Spleen (tissue), 11 donors: ENCODE data around the gene AKNA. TPM values are rescaled to one million over a fixed set of nuclear protein-coding genes. Genes with fewer than 3 reads are reported as not detected.

Source experiments
- DNase-seq: peaks from one replicate; pipeline ENCODE4 v3.0.0-alpha.2; 2020
- H3K27ac ChIP-seq, 8 donors: fragments of 200-600 bp; sonication (generic) in 7 of 8; 1 replicate in 4 of 8; 2 replicates in 4 of 8; pipeline versions ENCODE4 v1.5.0 to v1.8.0; 2016 to 2021; ENCODE audit warnings: inconsistent platforms in 4 of 8, mild to moderate bottlenecking in 4 of 8, moderate library complexity in 1 of 8
- H3K27me3 ChIP-seq, 7 donors: fragments of 200-600 bp; sonication (generic) in 6 of 7; replicated peaks in 1 of 7; 1 replicate in 4 of 7; 2 replicates in 3 of 7; pipeline versions ENCODE4 v1.5.0 to v1.8.0; 2016 to 2021; ENCODE audit warnings: inconsistent platforms in 3 of 7, mild to moderate bottlenecking in 1 of 7
- H3K36me3 ChIP-seq, 6 donors: fragments of 200-600 bp; sonication (generic) in 5 of 6; 1 replicate in 4 of 6; 2 replicates in 2 of 6; pipeline versions ENCODE4 v1.5.0 to v1.8.0; 2016 to 2021; ENCODE audit warnings: inconsistent platforms in 2 of 6
- H3K4me1 ChIP-seq, 6 donors: fragments of 200-600 bp; sonication (generic) in 5 of 6; 1 replicate in 3 of 6; 2 replicates in 3 of 6; pipeline versions ENCODE4 v1.5.0 to v1.8.0; 2016 to 2021; ENCODE audit warnings: inconsistent platforms in 3 of 6
- H3K4me3 ChIP-seq, 8 donors: fragments of 200-600 bp; sonication (generic) in 7 of 8; 1 replicate in 4 of 8; 2 replicates in 4 of 8; pipeline versions ENCODE4 v1.5.0 to v1.8.0; 2016 to 2021; ENCODE audit warnings: inconsistent platforms in 4 of 8, mild to moderate bottlenecking in 4 of 8, moderate library complexity in 2 of 8
- H3K9me3 ChIP-seq, 8 donors: fragments of 200-600 bp; sonication (generic) in 7 of 8; 1 replicate in 4 of 8; 2 replicates in 4 of 8; pipeline versions ENCODE4 v1.5.0 to v1.8.0; 2016 to 2021; ENCODE audit warnings: inconsistent platforms in 4 of 8
- POLR2A ChIP-seq, 3 donors: fragments of 450-650 bp; IDR thresholded peaks; one replicate each; pipeline ENCODE4 v1.5.1; 2017; ENCODE audit warnings: antibody characterized with exemption in 3 of 3, mild to moderate bottlenecking in 1 of 3
- POLR2AphosphoS5 ChIP-seq, 3 donors: sonication (generic); formaldehyde crosslinking; IDR thresholded peaks; one replicate each; pipeline ENCODE4 v1.5.1; 2017; ENCODE audit warnings: antibody characterized with exemption in 3 of 3
- WGBS, 5 donors: extraction: QIAGEN DNeasy Blood & Tissue Kit in 3 of 5; methylation state at CpG; one replicate each; pipeline versions ENCODE4 v1.1.5 to v1.1.7; 2013 to 2018; 5-methylcytosine and 5-hydroxymethylcytosine counted together
- intact Hi-C: fragments of 100-400 bp; cut with DNase I; formaldehyde crosslinking; loops from one replicate; pipeline ENCODE4 v1.15.0; 2023; ENCODE audit warnings: low total_unique reads
- polyA plus RNA-seq, 3 donors: library from polyadenylated mRNA; stranded (reverse); fragments of 200-250 nt; gene quantifications; one replicate each; pipeline ENCODE4 v1.2.1, GENCODE V29; 2013
- total RNA-seq, 7 donors: library from RNA; depleted of rRNA in 3 of 7; stranded (reverse); fragments of >200 nt in 3 of 7; fragmentation: NEBNext Ultra II Directional in 4 of 7; extraction: Animal tissue kit (Norgen Biotek cat#: 25700) in 4 of 7; gene quantifications; one replicate each; pipeline versions ENCODE4 v1.1.0 to v1.2.1, GENCODE V29; 2016 to 2021
- TF ChIP-seq, protein P1 (sequence below), 11 experiments: fragments of 200-600 bp in 7 of 11; fragments of 450-650 bp in 4 of 11; sonication (generic) in 4 of 11; IDR thresholded peaks in 8 of 11; conservative IDR thresholded peaks in 3 of 11; 1 replicate in 7 of 11; 2 replicates in 4 of 11; pipeline versions ENCODE4 v1.4.0 to v1.8.0; 2016 to 2021; ENCODE audit warnings: antibody characterized with exemption in 11 of 11, inconsistent platforms in 4 of 11, mild to moderate bottlenecking in 1 of 11
- donor health status: healthy with polysubstance abuse.
- donor health status: DM: no; HTN: no; CAD: no; lungs with moderate emphysema.
- donor health status: DM: no; HTN: no; CAD: no.
- donor health status: Bipolar disorder and iron deficiency.
- donor health status: healthy.
- donor health status: DM: no; HTN: no; CAD: no.
- donor health status: DM: yes; HTN: yes; CAD: no.

AKNA gene
- total and polyA plus RNA-seq, 10 donors, result 92.9 to 324 (median 216) TPM

DNA sequence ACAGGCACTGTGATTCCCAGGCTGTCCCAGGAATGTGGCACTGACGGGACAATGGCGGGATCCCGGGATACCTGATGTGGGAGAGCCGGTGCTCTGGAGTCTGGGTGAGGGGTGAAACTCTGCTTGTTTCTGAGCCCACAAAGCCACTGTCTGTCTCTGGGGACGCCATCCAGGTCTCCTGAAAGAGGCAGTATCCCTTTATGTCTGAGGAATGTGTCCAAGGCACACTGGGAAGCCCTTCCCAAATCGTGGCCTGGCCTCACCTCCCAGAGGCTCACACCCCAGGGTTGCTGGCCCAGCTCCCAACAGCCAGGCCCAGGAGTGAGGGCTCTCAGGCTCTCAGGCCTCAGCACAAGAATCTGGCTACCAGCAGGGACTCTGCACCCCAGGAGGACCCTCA is 31.0 kb downstream of the AKNA start:
- H3K4me1 ChIP-seq, result peaks cover 0 to 68% (median 13%) of the 10 kb centered on the region in 6 donors
- no peaks in the 10 kb centered on the region for H3K9me3 ChIP-seq
- intact Hi-C loops, result no loop called here
- 93 to 99% (median 94%) methylated on average over 6 of the region's 6 CpGs for WGBS, 5 donors
- H3K4me3 ChIP-seq, result no peak overlapping the region
- peak overlapping the region in 3 of 8 donors; percentile 47 to 62 (median 48) for H3K27ac ChIP-seq
- no peaks in the 10 kb centered on the region for H3K27me3 ChIP-seq
- peak; percentile 60 for DNase-seq
- peaks cover 22 to 100% (median 99%) of the 10 kb centered on the region in 6 donors for H3K36me3 ChIP-seq
- peak in 2 of 3 donors; percentile 26 to 65 for TF ChIP-seq POLR2AphosphoS5 (IDR thresholded peaks at IDR 0.05)
- TF ChIP-seq, protein P1, sequence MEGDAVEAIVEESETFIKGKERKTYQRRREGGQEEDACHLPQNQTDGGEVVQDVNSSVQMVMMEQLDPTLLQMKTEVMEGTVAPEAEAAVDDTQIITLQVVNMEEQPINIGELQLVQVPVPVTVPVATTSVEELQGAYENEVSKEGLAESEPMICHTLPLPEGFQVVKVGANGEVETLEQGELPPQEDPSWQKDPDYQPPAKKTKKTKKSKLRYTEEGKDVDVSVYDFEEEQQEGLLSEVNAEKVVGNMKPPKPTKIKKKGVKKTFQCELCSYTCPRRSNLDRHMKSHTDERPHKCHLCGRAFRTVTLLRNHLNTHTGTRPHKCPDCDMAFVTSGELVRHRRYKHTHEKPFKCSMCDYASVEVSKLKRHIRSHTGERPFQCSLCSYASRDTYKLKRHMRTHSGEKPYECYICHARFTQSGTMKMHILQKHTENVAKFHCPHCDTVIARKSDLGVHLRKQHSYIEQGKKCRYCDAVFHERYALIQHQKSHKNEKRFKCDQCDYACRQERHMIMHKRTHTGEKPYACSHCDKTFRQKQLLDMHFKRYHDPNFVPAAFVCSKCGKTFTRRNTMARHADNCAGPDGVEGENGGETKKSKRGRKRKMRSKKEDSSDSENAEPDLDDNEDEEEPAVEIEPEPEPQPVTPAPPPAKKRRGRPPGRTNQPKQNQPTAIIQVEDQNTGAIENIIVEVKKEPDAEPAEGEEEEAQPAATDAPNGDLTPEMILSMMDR (IDR thresholded peaks at IDR 0.05 in 8 of 11, conservative IDR thresholded peaks at IDR 0.05 in 3 of 11), result no peak

DNA sequence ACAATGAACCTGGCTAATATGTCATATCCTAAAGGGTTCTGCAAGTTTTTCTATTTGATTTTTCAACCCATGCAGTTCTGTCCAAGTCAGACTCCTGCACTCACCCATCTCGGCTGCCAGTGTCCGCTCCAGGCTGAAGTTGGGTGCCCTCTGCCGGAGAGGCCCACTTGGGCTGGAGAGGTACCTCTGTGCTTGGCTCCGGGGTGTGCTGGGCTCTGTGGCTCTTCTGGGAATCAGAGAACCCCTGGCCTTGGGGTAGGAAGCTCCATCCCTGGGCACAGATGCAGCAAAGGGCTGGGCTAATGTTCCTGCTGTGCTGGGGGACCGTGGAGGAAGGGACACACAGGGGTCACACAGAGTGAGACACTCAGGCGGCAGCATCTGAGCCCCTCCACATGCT is 32.0 kb downstream of the AKNA start:
- H3K27ac ChIP-seq, result peak overlapping the region in 2 of 8 donors; percentile 48 to 62
- H3K4me3 ChIP-seq, result no peak overlapping the region
- intact Hi-C loops, result no loop called here
- H3K36me3 ChIP-seq, result peaks cover 17 to 100% (median 99%) of the 10 kb centered on the region in 6 donors
- 92 to 98% (median 97%) methylated on average over 6 of the region's 6 CpGs for WGBS, 5 donors
- no peaks in the 10 kb centered on the region for H3K9me3 ChIP-seq
- no peaks in the 10 kb centered on the region for H3K27me3 ChIP-seq
- peaks cover 0 to 68% (median 21%) of the 10 kb centered on the region in 6 donors for H3K4me1 ChIP-seq
- DNase-seq, result peak; percentile 72
- TF ChIP-seq, protein P1 (IDR thresholded peaks at IDR 0.05 in 8 of 11, conservative IDR thresholded peaks at IDR 0.05 in 3 of 11), result no peak
- TF ChIP-seq POLR2AphosphoS5 (IDR thresholded peaks at IDR 0.05), result peak in 1 of 3 donors; percentile 20
- no peak for TF ChIP-seq POLR2A (IDR thresholded peaks at IDR 0.05)

DNA sequence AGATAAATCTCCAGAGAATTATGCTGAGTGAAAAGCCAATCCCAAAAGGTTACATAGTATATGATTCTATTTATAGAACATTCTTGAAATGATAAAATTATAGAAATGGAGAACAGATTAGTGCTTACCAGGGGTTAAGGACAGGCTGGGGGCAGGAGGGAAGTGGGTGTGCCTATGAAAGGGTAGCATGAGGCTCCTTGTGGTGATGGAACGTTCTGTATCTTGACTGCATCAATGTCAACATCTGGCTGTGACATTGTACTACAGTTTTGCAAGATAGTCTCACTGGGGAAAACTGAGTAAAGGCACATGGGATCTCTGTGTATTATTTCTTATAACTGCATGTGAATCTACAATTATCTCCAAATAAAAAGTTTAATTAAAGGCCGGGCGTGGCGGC is 35.9 kb downstream of the AKNA start:
- Histone ChIP-seq H3K4me3 (no peak overlapping the region), H3K4me1 (peaks cover 8 to 87% (median 43%) of the 10 kb centered on the region in 6 donors), H3K27me3 (no peaks in the 10 kb centered on the region), H3K36me3 (peaks cover 14 to 100% (median 100%) of the 10 kb centered on the region in 6 donors), H3K9me3 (no peaks in the 10 kb centered on the region), H3K27ac (peak overlapping the region in 4 of 8 donors; percentile 64 to 84 (median 68))
- DNase-seq, result peak; percentile 58
- 68 to 76% (median 75%) methylated on average over 4 of the region's 4 CpGs for WGBS, 5 donors
- TF ChIP-seq POLR2AphosphoS5 (IDR thresholded peaks at IDR 0.05) (peak in 1 of 3 donors; percentile 61), POLR2A (IDR thresholded peaks at IDR 0.05) (no peak)
- intact Hi-C loops, result no loop called here

DNA sequence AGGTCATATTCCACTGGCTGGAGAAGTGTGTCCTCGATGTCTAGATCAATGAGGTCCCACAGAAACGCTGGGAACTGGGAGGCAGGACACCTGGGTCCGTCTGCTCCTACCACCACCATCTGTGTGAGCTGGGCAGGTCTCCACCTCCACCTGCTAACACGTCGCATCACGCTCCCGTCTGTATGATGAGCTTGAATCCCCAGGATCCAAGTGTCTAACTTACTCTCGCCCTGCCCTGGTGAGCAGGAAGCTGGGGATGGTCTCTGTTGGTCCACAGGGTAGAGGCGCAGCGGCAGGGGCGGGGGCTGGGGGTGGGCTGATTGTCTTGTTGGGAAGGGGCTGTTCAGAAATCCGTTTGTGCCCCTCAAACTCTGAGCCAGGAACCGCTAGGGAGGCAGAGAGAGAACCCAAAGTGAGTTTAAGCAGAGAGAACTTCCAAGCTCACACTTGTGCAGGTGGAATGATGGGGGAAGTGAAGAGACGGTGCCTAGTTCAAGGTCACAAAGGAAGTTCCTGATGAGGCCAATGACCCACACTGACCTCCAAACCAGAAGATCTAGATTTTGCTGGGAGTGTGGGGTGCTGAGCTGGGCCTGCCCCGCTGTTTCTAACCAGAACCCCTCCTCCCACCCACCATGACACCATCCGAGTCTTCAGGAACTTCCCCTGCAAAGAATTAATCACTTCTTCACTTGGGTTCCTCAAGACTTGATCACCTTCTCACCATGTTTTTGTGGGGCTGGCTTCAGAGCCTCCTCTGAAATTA is 37.0 kb downstream of the AKNA start:
- peak in 2 of 3 donors; percentile 15 to 51 for TF ChIP-seq POLR2AphosphoS5 (IDR thresholded peaks at IDR 0.05)
- TF ChIP-seq, protein P1 (IDR thresholded peaks at IDR 0.05 in 8 of 11, conservative IDR thresholded peaks at IDR 0.05 in 3 of 11), result no peak
- Histone ChIP-seq H3K27ac (peak overlapping the region in 6 of 8 donors; percentile 10 to 84 (median 65)), H3K36me3 (peaks cover 16 to 100% (median 100%) of the 10 kb centered on the region in 6 donors), H3K9me3 (no peaks in the 10 kb centered on the region), H3K4me3 (no peak overlapping the region), H3K27me3 (no peaks in the 10 kb centered on the region), H3K4me1 (peaks cover 8 to 82% (median 43%) of the 10 kb centered on the region in 6 donors)
- DNase-seq, result peak; percentile 65
- intact Hi-C loops, result no loop called here
- WGBS, 5 donors, result 84 to 90% (median 87%) methylated on average over 16 of the region's 16 CpGs
